Keratinocyte (primary cell): ENCODE measurements around the gene TMEM94. TPM values are rescaled to one million over a fixed set of nuclear protein-coding genes. Genes with fewer than 3 reads are reported as not detected.
"Not testable (repeated sequence)": the region's sequence is repeated elsewhere in the genome, so short reads cannot be mapped to it uniquely, and the experiment has no call there.

Experiments
- DNase-seq: peaks from one replicate; pipeline ENCODE4 v3.0.0-alpha.2; 2011; ENCODE audit warnings: low read depth, missing footprints, low spot score
- FAIRE-seq: peaks from 2 replicates; lab custom pipeline; 2011; peaks lifted over from hg19 to GRCh38; lab: Jason Lieb, UNC
- H2AFZ ChIP-seq: 2 replicates; pipeline ENCODE4 v1.6.0; 2012; ENCODE audit warnings: low read length, control low read depth, inconsistent platforms; ENCODE audit not compliant: control insufficient read depth
- H3K27ac ChIP-seq: 2 replicates; pipeline ENCODE4 v1.5.1; 2011; ENCODE audit warnings: low read length; ENCODE audit not compliant: control insufficient read depth, insufficient read depth
- H3K27me3 ChIP-seq: 3 replicates; pipeline ENCODE4 v1.6.0; 2011; ENCODE audit warnings: low read length; ENCODE audit not compliant: control insufficient read depth, insufficient read depth; ENCODE audit errors: extremely low read depth
- H3K36me3 ChIP-seq, 2 experiments: 2 replicates in 1 of 2; 3 replicates in 1 of 2; pipeline ENCODE4 v1.5.1; 2011; ENCODE audit warnings: low read length in 2 of 2, mild to moderate bottlenecking in 1 of 2; ENCODE audit not compliant: control insufficient read depth in 2 of 2, insufficient read depth in 2 of 2; ENCODE audit errors: extremely low read depth in 1 of 2
- H3K4me1 ChIP-seq: 3 replicates; pipeline ENCODE4 v1.5.1; 2011; ENCODE audit warnings: low read length; ENCODE audit not compliant: control insufficient read depth, insufficient read depth; ENCODE audit errors: extremely low read depth
- H3K4me2 ChIP-seq: 3 replicates; pipeline ENCODE4 v1.6.0; 2011; ENCODE audit warnings: low read depth, low read length; ENCODE audit not compliant: control insufficient read depth, insufficient read depth; ENCODE audit errors: extremely low read depth
- H3K4me3 ChIP-seq, 3 experiments: fragments of 200-600 bp in 1 of 3; sonication (generic) in 1 of 3; 2 replicates in 2 of 3; 3 replicates in 1 of 3; pipeline ENCODE4 v1.5.1; 2011 to 2016; ENCODE audit warnings: low read length in 3 of 3, mild to moderate bottlenecking in 3 of 3, control low read depth in 2 of 3, inconsistent platforms in 1 of 3, low read depth in 1 of 3, mixed read lengths in 1 of 3, mixed run types in 1 of 3, moderate library complexity in 1 of 3; ENCODE audit not compliant: control insufficient read depth in 2 of 3, insufficient read depth in 2 of 3; ENCODE audit errors: extremely low read depth in 1 of 3
- H3K79me2 ChIP-seq: 2 replicates; pipeline ENCODE4 v1.6.0; 2012; ENCODE audit warnings: low read length; ENCODE audit not compliant: control insufficient read depth, insufficient read depth
- H3K9ac ChIP-seq: 3 replicates; pipeline ENCODE4 v1.6.0; 2011; ENCODE audit warnings: low read length; ENCODE audit not compliant: control insufficient read depth, insufficient read depth; ENCODE audit errors: extremely low read depth
- H3K9me1 ChIP-seq: 3 replicates; pipeline ENCODE4 v1.6.0; 2011; ENCODE audit warnings: low read length; ENCODE audit not compliant: control insufficient read depth, insufficient read depth; ENCODE audit errors: extremely low read depth
- H3K9me3 ChIP-seq: 2 replicates; pipeline ENCODE4 v1.5.1; 2012; ENCODE audit warnings: low read depth, low read length; ENCODE audit not compliant: control insufficient read depth
- H4K20me1 ChIP-seq: 3 replicates; pipeline ENCODE4 v1.6.0; 2011; ENCODE audit warnings: low read length; ENCODE audit not compliant: control insufficient read depth, insufficient read depth; ENCODE audit errors: extremely low read depth
- EZH2 ChIP-seq: IDR thresholded peaks from one replicate; pipeline ENCODE4 v1.6.1; 2012; ENCODE audit warnings: inconsistent platforms, mild to moderate bottlenecking, low read length, moderate library complexity
- dilution Hi-C: fragments of 300-500 bp; cut with MboI; formaldehyde crosslinking; loops from one replicate; pipeline ENCODE4 v1.7.0; 2020; ENCODE audit warnings: low sequenced_read_pairs; ENCODE audit not compliant: extremely low pct_ligation_motif_present
- polyA plus RNA-seq, 5 experiments: library from polyadenylated mRNA; depleted of rRNA in 3 of 5; stranded (reverse) in 3 of 5; stranded (forward) in 1 of 5; unstranded in 1 of 5; fragments of >200 nt; gene quantifications; 1 replicate in 1 of 5; 2 replicates in 3 of 5; 3 replicates in 1 of 5; pipeline versions ENCODE4 v1.2.1 to v1.2.3, GENCODE V29; 2011 to 2012; ENCODE audit warnings: missing spikeins in 2 of 5, low read depth in 1 of 5, low replicate concordance in 1 of 5
- TF ChIP-seq, protein P1 (sequence below), 3 experiments: IDR thresholded peaks in 1 of 3; conservative IDR thresholded peaks in 1 of 3; optimal IDR thresholded peaks in 1 of 3; 2 replicates in 2 of 3; 3 replicates in 1 of 3; pipeline versions ENCODE3 to v1.5.1; 2011; ENCODE audit warnings: low read length in 3 of 3, mild to moderate bottlenecking in 3 of 3, moderate library complexity in 2 of 3, control low read depth in 1 of 3, inconsistent platforms in 1 of 3; ENCODE audit not compliant: insufficient read depth in 2 of 3; ENCODE audit errors: extremely low read depth in 1 of 3

TMEM94 gene
- polyA plus RNA-seq, 1 donor (not counting 4 experiments of a cell fraction or from before 2014, with no cell fraction given) = 13.6 TPM

DNA sequence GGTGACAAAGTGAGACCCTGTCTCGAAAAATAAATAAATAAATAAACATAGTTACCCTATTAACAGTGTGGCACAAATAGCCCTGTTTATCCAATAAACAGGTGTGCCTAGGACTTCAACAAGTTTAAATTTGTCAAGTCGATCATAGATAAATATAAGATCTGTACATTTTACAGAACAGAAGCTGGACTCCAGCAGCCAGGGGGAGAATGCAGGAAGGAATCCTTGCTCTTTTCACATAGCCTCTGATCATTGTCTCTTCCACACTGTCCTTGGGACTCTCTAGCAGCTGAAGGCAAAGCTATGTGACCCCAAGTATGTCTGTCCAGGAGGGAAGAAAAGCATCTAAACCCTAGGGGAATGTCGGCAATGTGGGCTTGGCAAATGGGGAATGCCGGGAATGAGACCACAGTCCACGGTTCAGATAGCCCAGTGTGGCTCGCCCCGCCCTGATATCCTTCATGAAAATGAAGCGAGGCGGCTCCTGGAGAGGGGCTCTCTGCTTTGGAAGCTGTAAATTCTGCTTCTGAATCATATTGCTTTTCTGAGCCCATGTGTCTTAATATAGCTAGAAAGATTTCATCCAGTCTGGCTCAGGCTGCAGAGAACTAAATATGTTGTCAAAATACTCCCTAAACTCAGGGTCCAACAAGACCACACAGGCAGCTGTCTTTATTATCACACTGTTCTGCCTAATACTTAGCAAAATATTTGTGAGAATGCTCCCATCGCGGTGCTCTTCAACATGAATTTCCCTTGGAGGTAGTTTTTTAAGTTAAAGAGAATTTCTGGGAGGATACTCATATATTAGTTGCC is 26.1 kb upstream of the TMEM94 start:
- H3K79me2 ChIP-seq = no peaks in the 10 kb centered on the region
- TF ChIP-seq EZH2 = no peak
- TF ChIP-seq, protein P1, sequence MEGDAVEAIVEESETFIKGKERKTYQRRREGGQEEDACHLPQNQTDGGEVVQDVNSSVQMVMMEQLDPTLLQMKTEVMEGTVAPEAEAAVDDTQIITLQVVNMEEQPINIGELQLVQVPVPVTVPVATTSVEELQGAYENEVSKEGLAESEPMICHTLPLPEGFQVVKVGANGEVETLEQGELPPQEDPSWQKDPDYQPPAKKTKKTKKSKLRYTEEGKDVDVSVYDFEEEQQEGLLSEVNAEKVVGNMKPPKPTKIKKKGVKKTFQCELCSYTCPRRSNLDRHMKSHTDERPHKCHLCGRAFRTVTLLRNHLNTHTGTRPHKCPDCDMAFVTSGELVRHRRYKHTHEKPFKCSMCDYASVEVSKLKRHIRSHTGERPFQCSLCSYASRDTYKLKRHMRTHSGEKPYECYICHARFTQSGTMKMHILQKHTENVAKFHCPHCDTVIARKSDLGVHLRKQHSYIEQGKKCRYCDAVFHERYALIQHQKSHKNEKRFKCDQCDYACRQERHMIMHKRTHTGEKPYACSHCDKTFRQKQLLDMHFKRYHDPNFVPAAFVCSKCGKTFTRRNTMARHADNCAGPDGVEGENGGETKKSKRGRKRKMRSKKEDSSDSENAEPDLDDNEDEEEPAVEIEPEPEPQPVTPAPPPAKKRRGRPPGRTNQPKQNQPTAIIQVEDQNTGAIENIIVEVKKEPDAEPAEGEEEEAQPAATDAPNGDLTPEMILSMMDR (optimal IDR thresholded peaks at IDR 0.05 in 1 of 3, IDR thresholded peaks at IDR 0.05 in 1 of 3, conservative IDR thresholded peaks at IDR 0.05 in 1 of 3; ENCODE audit: extremely low read depth in 1 of 3, insufficient read depth in 2 of 3, low read length in 3 of 3) = no peak
- no peak overlapping the region for H2AFZ ChIP-seq
- H3K9me1 ChIP-seq = no peaks in the 10 kb centered on the region
- H3K9me3 ChIP-seq = no peaks in the 10 kb centered on the region
- peaks cover 20% of the 10 kb centered on the region for H3K4me1 ChIP-seq
- H3K36me3 ChIP-seq = no peaks in the 10 kb centered on the region
- no peak overlapping the region for H3K9ac ChIP-seq
- DNase-seq = no peak
- H3K4me3 ChIP-seq = no peak overlapping the region
- H3K27me3 ChIP-seq = no peaks in the 10 kb centered on the region
- FAIRE-seq = no peak
- H3K27ac ChIP-seq = no peak overlapping the region
- H4K20me1 ChIP-seq = no peaks in the 10 kb centered on the region
- dilution Hi-C loops = no loop called here
- no peak overlapping the region for H3K4me2 ChIP-seq

DNA sequence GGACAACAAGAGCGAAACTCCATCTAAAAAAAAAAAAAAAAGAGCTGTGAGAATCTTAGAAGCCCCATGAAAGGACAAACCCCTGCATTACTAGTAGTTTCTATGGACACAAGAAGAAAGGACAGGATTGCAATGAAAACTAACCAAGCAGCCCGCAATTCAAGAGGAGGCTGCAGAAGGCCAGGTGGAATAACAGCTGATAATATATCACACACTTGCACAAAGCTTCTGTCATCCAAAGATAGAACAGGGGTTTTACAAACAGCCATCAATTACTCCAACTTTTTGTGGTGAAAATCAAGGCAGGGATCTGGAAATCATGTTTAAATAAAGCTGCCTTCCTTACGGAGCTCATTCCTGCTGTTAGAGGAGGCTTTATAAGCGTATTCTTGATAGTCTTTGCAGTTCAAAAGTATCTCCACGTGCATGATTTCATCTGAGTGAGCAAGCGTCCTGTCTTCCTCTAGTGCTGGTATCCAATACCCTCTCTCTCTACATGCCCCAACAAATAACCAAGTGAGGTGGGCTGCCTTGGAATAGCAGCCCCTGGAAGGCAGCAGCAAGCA is 23.1 kb upstream of the TMEM94 start:
- Histone ChIP-seq H3K4me3 (no peak overlapping the region), H4K20me1 (no peaks in the 10 kb centered on the region), H3K9me3 (no peaks in the 10 kb centered on the region), H3K4me1 (peaks cover 18% of the 10 kb centered on the region), H3K36me3 (no peaks in the 10 kb centered on the region), H3K27ac (no peak overlapping the region), H3K4me2 (no peak overlapping the region), H2AFZ (no peak overlapping the region), H3K79me2 (no peaks in the 10 kb centered on the region), H3K9me1 (no peaks in the 10 kb centered on the region), H3K27me3 (no peaks in the 10 kb centered on the region), H3K9ac (no peak overlapping the region)
- FAIRE-seq (no peak), DNase-seq (no peak)
- no peak for TF ChIP-seq EZH2
- dilution Hi-C loops = no loop called here

DNA sequence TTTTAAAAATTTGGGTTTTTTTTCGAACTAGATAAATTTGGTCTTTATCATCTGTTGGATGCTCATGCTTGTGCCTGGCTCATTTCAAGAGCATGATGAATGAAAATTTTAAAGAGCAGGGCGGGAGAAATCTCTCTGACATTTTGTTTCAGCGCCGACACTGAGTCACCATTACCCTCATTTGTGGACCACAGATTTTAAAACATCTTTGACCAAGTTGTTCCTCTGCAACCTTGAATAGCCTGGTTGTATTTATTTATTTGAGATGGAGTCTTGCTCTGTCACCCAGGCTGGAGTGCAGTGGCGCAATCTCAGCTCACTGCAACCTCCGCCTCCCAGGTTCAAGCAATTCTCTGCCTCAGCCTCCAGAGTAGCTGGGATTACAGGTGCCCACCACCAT is 22.0 kb upstream of the TMEM94 start:
- H3K9me3 ChIP-seq, H3K79me2 ChIP-seq, H3K27ac ChIP-seq, H4K20me1 ChIP-seq, H3K27me3 ChIP-seq, H3K4me3 ChIP-seq, DNase-seq, FAIRE-seq, H2AFZ ChIP-seq, H3K36me3 ChIP-seq, dilution Hi-C loops, H3K4me1 ChIP-seq, H3K9me1 ChIP-seq, H3K9ac ChIP-seq, H3K4me2 ChIP-seq: not testable (repeated sequence)

DNA sequence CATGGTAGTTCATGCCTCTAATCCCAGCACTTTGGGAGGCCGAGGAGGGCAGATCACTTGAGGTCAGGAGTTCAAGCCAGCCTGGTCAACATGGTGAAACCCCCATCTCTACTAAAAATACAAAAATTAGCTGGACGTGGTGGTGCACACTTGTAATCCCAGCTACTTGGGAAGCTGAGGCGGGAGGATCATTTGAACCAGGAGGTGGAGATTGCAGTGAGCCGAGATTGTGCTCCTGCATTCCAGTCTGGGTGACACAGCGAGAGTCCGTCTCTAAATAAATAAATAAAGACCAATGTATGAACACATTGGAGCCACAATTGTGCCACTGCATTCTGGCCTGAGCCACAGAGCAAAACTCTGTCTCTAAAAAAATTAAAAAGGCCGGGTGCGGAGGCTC is 19.0 kb upstream of the TMEM94 start:
- H3K27ac ChIP-seq, H3K4me2 ChIP-seq, H3K27me3 ChIP-seq, H4K20me1 ChIP-seq, dilution Hi-C loops, H3K4me1 ChIP-seq, H3K9ac ChIP-seq, H3K36me3 ChIP-seq, H3K9me1 ChIP-seq, FAIRE-seq, DNase-seq, H3K4me3 ChIP-seq, H3K9me3 ChIP-seq, H2AFZ ChIP-seq, H3K79me2 ChIP-seq: not testable (repeated sequence)
